ENCODE data around the gene AIFM1. TPM values are rescaled to one million over a fixed set of nuclear protein-coding genes. Genes with fewer than 3 reads are reported as not detected.

AIFM1 gene
- total and polyA plus RNA-seq, 2 of the 4 experiments (the other 2 are of a cell fraction): 22.0 to 27.4 TPM

- Histone ChIP-seq H3K9ac (ENCODE audit: low read depth, low read length) (peak overlapping the region; percentile 77), H3K9me1 (ENCODE audit: insufficient read depth, low read length) (peaks cover 6% of the 10 kb centered on the region; the same call in 1 of the 2 replicates), H3K79me1 (ENCODE audit: low read depth in 1 of 2, low read length in 2 of 2) (peaks cover 0 to 46% of the 10 kb centered on the region in 2 experiments; a peak in 2 of 4 replicates), H3K23ac (ENCODE audit: low read depth, low read length) (peak overlapping the region; percentile 51), H3K9me3 (ENCODE audit: control insufficient read depth, insufficient read depth, low read length) (no peaks in the 10 kb centered on the region), H2AK9ac (replicated peaks; ENCODE audit: low read depth, low read length, poor library complexity) (peak overlapping the region; percentile 95), H2BK120ac (ENCODE audit: low read depth, low read length) (no peak overlapping the region), H3K4ac (ENCODE audit: low read depth, low read length) (peak overlapping the region; percentile 70), H4K20me1 (ENCODE audit: insufficient read depth, low read length) (peaks cover 48% of the 10 kb centered on the region), H3K18ac (ENCODE audit: low read depth, low read length) (no peak overlapping the region; the same call in 1 of the 2 replicates), H2BK15ac (ENCODE audit: low read depth, low read length) (no peak overlapping the region), H4K91ac (ENCODE audit: insufficient read depth, low read depth, low read length) (peak overlapping the region; percentile 55), H2BK20ac (ENCODE audit: low read depth, low read length) (no peak overlapping the region), H4K5ac (ENCODE audit: low read depth, low read length) (no peak overlapping the region), H3K27me3 (ENCODE audit: control insufficient read depth, insufficient read depth, low read length) (no peaks in the 10 kb centered on the region), H3K4me2 (ENCODE audit: low read depth, low read length) (peak overlapping the region; percentile 57), H3K36me3 (ENCODE audit: control insufficient read depth, insufficient read depth, low read length) (no peaks in the 10 kb centered on the region), H3K4me1 (ENCODE audit: control insufficient read depth, insufficient read depth, low read length) (peaks cover 10% of the 10 kb centered on the region; the same call in 1 of the 2 replicates), H3K56ac (ENCODE audit: extremely low read depth, insufficient read depth, low read length) (peak overlapping the region; percentile 51; the same call in 1 of the 2 replicates), H2AK5ac (ENCODE audit: low read depth, low read length) (peak overlapping the region; percentile 73), H4K8ac (ENCODE audit: low read depth in 2 of 2, low read length in 2 of 2) (peak overlapping the region in 1 of 2 experiments; percentile 46; a peak in 1 of 4 replicates), H2AFZ (replicated peaks; ENCODE audit: low read length, poor library complexity) (peak overlapping the region; percentile 81), H3K4me3 (ENCODE audit: insufficient read depth, low read depth, low read length) (peak overlapping the region; percentile 85), H3K14ac (replicated peaks; ENCODE audit: low read depth, low read length) (peak overlapping the region; percentile 79), H2BK5ac (ENCODE audit: low read depth, low read length, poor library complexity, severe bottlenecking) (peak overlapping the region; percentile 88), H3K27ac (ENCODE audit: insufficient read depth, low read length) (peak overlapping the region; percentile 59)
- TF ChIP-seq CEBPB (IDR thresholded peaks at IDR 0.05; ENCODE audit: low read depth, low read length) (no peak), MXI1 (IDR thresholded peaks at IDR 0.05; ENCODE audit: borderline replicate concordance, low read depth, low read length) (no peak), CTCF (conservative IDR thresholded peaks at IDR 0.05; ENCODE audit: low read depth, low read length) (no peak), RFX5 (IDR thresholded peaks at IDR 0.05; ENCODE audit: low read depth, low read length) (no peak), MAZ (IDR thresholded peaks at IDR 0.05; ENCODE audit: borderline replicate concordance, low read depth, low read length) (no peak), NFE2L2 (IDR thresholded peaks at IDR 0.05; ENCODE audit: low read depth, low read length) (no peak), MAFK (IDR thresholded peaks at IDR 0.05; ENCODE audit: low read depth, low read length) (no peak), CHD1 (IDR thresholded peaks at IDR 0.05; ENCODE audit: low read depth, low read length) (no peak), USF2 (IDR thresholded peaks at IDR 0.05; ENCODE audit: low read depth, low read length) (no peak), SMC3 (IDR thresholded peaks at IDR 0.05; ENCODE audit: low read depth, low read length) (no peak), BHLHE40 (IDR thresholded peaks at IDR 0.05; ENCODE audit: low read depth, low read length) (no peak), POLR2A (IDR thresholded peaks at IDR 0.05; ENCODE audit: low read depth, low read length) (no peak), RAD21 (IDR thresholded peaks at IDR 0.05; ENCODE audit: low read length) (no peak), FOS (IDR thresholded peaks at IDR 0.05; ENCODE audit: low read depth, low read length) (no peak)
- TF ChIP-seq, protein P1, sequence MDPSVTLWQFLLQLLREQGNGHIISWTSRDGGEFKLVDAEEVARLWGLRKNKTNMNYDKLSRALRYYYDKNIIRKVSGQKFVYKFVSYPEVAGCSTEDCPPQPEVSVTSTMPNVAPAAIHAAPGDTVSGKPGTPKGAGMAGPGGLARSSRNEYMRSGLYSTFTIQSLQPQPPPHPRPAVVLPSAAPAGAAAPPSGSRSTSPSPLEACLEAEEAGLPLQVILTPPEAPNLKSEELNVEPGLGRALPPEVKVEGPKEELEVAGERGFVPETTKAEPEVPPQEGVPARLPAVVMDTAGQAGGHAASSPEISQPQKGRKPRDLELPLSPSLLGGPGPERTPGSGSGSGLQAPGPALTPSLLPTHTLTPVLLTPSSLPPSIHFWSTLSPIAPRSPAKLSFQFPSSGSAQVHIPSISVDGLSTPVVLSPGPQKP (IDR thresholded peaks at IDR 0.05; ENCODE audit: borderline replicate concordance, low read depth, low read length): no peak
- CTCF ChIA-PET: no interaction called here
- POLR2A ChIA-PET (ENCODE audit: unreplicated experiment): no interaction called here
- no peak for DNase-seq
- ATAC-seq (ENCODE audit: low read depth): peak; percentile 14
- in situ Hi-C loops (cut with MboI; ENCODE audit: low sequenced_read_pairs) (no loop called here), intact Hi-C loops (cut with micrococcal nuclease) (no loop called here), dilution Hi-C loops (cut with HindIII; ENCODE audit: low sequenced_read_pairs, unreplicated experiment) (no loop called here)
- no TSS peak for BruUV-seq (replicated peaks)
- WGBS, 2 experiments (ENCODE audit: extremely low coverage in 2 of 2, insufficient read length in 1 of 2): 0% methylated on average over 1 of the region's 9 CpGs; no CpG with 5 or more reads in 1 of the 2 experiments
Measured at GRCh38 chrX:130108647-130109428, 56.8 kb downstream of the AIFM1 start.

Data from IMR-90 (cell line).